ENCODE results near the gene TMCC3. TPM values are rescaled to one million over a fixed set of nuclear protein-coding genes. Genes with fewer than 3 reads are reported as not detected.

Gene TMCC3
- total RNA-seq, 1 donor from 2014 or later = 11.5 TPM

GRCh38 chr12:94561943-94562411 lies 88.4 kb downstream of the TMCC3 start:
- no peak for TF ChIP-seq CTCF (IDR thresholded peaks at IDR 0.05)
- TF ChIP-seq POLR2AphosphoS5 (IDR thresholded peaks at IDR 0.05; ENCODE audit: insufficient read depth in 1 of 2, low read depth in 1 of 2) = peak; percentile 12 to 27
- no peak for TF ChIP-seq POLR2A (IDR thresholded peaks at IDR 0.05)
- intact Hi-C loops (cut with DNase I) = no loop called here
- no peak overlapping the region for H3K27ac ChIP-seq

GRCh38 chr12:94560431-94561221 lies 89.7 kb downstream of the TMCC3 start:
- Histone ChIP-seq H3K4me1 (no peaks in the 10 kb centered on the region), H3K9me3 (no peaks in the 10 kb centered on the region), H3K27me3 (no peaks in the 10 kb centered on the region), H3K27ac (no peak overlapping the region), H3K36me3 (no peaks in the 10 kb centered on the region), H3K4me3 (no peak overlapping the region)
- intact Hi-C loops (cut with DNase I) = no loop called here
- TF ChIP-seq CTCF (IDR thresholded peaks at IDR 0.05) (no peak), POLR2AphosphoS5 (IDR thresholded peaks at IDR 0.05; ENCODE audit: insufficient read depth in 1 of 2, low read depth in 1 of 2) (peak; percentile 20 to 36), POLR2A (IDR thresholded peaks at IDR 0.05) (no peak)
- DNase-seq (ENCODE audit: extremely low spot score in 2 of 2) = no peak

More at GRCh38 chr12:94561943-94562411, 88.4 kb downstream of the TMCC3 start:
- Histone ChIP-seq H3K4me3 (no peak overlapping the region), H3K27me3 (no peaks in the 10 kb centered on the region), H3K9me3 (no peaks in the 10 kb centered on the region), H3K4me1 (no peaks in the 10 kb centered on the region), H3K36me3 (no peaks in the 10 kb centered on the region)
- no peak for DNase-seq (ENCODE audit: extremely low spot score in 2 of 2)

- no peak for DNase-seq (ENCODE audit: extremely low spot score in 2 of 2)
- intact Hi-C loops (cut with DNase I) = no loop called here
These were observed 91.7 kb downstream of the TMCC3 start for GRCh38 chr12:94558612-94559011.

GRCh38 chr12:94557746-94558295 lies 92.5 kb downstream of the TMCC3 start:
- Histone ChIP-seq H3K4me1 (no peaks in the 10 kb centered on the region), H3K36me3 (no peaks in the 10 kb centered on the region), H3K27ac (no peak overlapping the region), H3K27me3 (no peaks in the 10 kb centered on the region), H3K9me3 (no peaks in the 10 kb centered on the region), H3K4me3 (no peak overlapping the region)
- intact Hi-C loops (cut with DNase I) = no loop called here
- DNase-seq (ENCODE audit: extremely low spot score in 2 of 2) = no peak
- TF ChIP-seq CTCF (IDR thresholded peaks at IDR 0.05) (no peak), POLR2A (IDR thresholded peaks at IDR 0.05) (no peak), POLR2AphosphoS5 (IDR thresholded peaks at IDR 0.05; ENCODE audit: insufficient read depth in 1 of 2, low read depth in 1 of 2) (no peak)

More at GRCh38 chr12:94558612-94559011, 91.7 kb downstream of the TMCC3 start:
- Histone ChIP-seq H3K4me3 (no peak overlapping the region), H3K27ac (no peak overlapping the region), H3K9me3 (no peaks in the 10 kb centered on the region), H3K4me1 (no peaks in the 10 kb centered on the region), H3K27me3 (no peaks in the 10 kb centered on the region), H3K36me3 (no peaks in the 10 kb centered on the region)
- TF ChIP-seq POLR2A (IDR thresholded peaks at IDR 0.05) (no peak), CTCF (IDR thresholded peaks at IDR 0.05) (no peak), POLR2AphosphoS5 (IDR thresholded peaks at IDR 0.05; ENCODE audit: insufficient read depth in 1 of 2, low read depth in 1 of 2) (no peak)

GRCh38 chr12:94555687-94556086 lies 94.7 kb downstream of the TMCC3 start:
- intact Hi-C loops (cut with DNase I) = no loop called here
- H3K36me3 ChIP-seq = no peaks in the 10 kb centered on the region
- TF ChIP-seq CTCF (IDR thresholded peaks at IDR 0.05) (no peak), POLR2AphosphoS5 (IDR thresholded peaks at IDR 0.05; ENCODE audit: insufficient read depth in 1 of 2, low read depth in 1 of 2) (no peak)
- H3K4me1 ChIP-seq = peaks cover 8% of the 10 kb centered on the region
- H3K27me3 ChIP-seq = no peaks in the 10 kb centered on the region
- no peak for DNase-seq (ENCODE audit: extremely low spot score in 2 of 2)
- no peak overlapping the region for H3K27ac ChIP-seq
- no peak overlapping the region for H3K4me3 ChIP-seq
- H3K9me3 ChIP-seq = no peaks in the 10 kb centered on the region

Measured in vagina (tissue), 2 donors.